ENCODE results near the gene KRT86.

KRT86 gene

GRCh38 chr12:52291267-52291935 is 17.0 kb downstream of the KRT86 start, which contains the start of gene KRT81:
Gene KRT81, minus strand, starts transcription at chr12:52291534. Its CDS starts 69 bp downstream, at chr12:52291465.
- TF ChIP-seq TEAD4 (IDR thresholded peaks at IDR 0.05) (no peak), FOXM1 (IDR thresholded peaks at IDR 0.05; ENCODE audit: borderline replicate concordance, low read depth) (no peak), TCF12 (IDR thresholded peaks at IDR 0.05; ENCODE audit: low read depth) (no peak), EGR1 (IDR thresholded peaks at IDR 0.05) (no peak)

- no peak for TF ChIP-seq TCF12 (IDR thresholded peaks at IDR 0.05; ENCODE audit: low read depth)
These were observed 19.5 kb downstream of the KRT86 start for GRCh38 chr12:52293926-52294325.

- TF ChIP-seq TEAD4 (IDR thresholded peaks at IDR 0.05), result no peak
- TF ChIP-seq RAD21 (IDR thresholded peaks at IDR 0.05; ENCODE audit: low read depth), result no peak
- no peak for TF ChIP-seq REST (IDR thresholded peaks at IDR 0.05; ENCODE audit: low read depth)
- TF ChIP-seq EGR1 (IDR thresholded peaks at IDR 0.05), result no peak
- TF ChIP-seq FOXM1 (IDR thresholded peaks at IDR 0.05; ENCODE audit: borderline replicate concordance, low read depth), result no peak
- TF ChIP-seq MAX (IDR thresholded peaks at IDR 0.05), result no peak
- no peak for TF ChIP-seq TCF12 (IDR thresholded peaks at IDR 0.05; ENCODE audit: low read depth)
- TF ChIP-seq EP300 (IDR thresholded peaks at IDR 0.05; ENCODE audit: borderline replicate concordance), result no peak
These were observed 20.4 kb downstream of the KRT86 start for GRCh38 chr12:52294803-52295202.

GRCh38 chr12:52295663-52296062 is 21.2 kb downstream of the KRT86 start:
- TF ChIP-seq MAX (IDR thresholded peaks at IDR 0.05) (no peak), EGR1 (IDR thresholded peaks at IDR 0.05) (no peak), EP300 (IDR thresholded peaks at IDR 0.05; ENCODE audit: borderline replicate concordance) (no peak), CEBPB (IDR thresholded peaks at IDR 0.05) (no peak), ZBTB7A (IDR thresholded peaks at IDR 0.05; ENCODE audit: low read depth) (no peak)

- TF ChIP-seq CREB1 (IDR thresholded peaks at IDR 0.05; ENCODE audit: low read depth) (no peak), FOXM1 (IDR thresholded peaks at IDR 0.05; ENCODE audit: borderline replicate concordance, low read depth) (no peak), TAF1 (IDR thresholded peaks at IDR 0.05; ENCODE audit: low read depth) (no peak), TCF12 (IDR thresholded peaks at IDR 0.05; ENCODE audit: low read depth) (no peak), MAX (IDR thresholded peaks at IDR 0.05) (no peak), EP300 (IDR thresholded peaks at IDR 0.05; ENCODE audit: borderline replicate concordance) (no peak), NFIC (IDR thresholded peaks at IDR 0.05) (no peak), CEBPB (IDR thresholded peaks at IDR 0.05) (no peak), TEAD4 (IDR thresholded peaks at IDR 0.05) (no peak), REST (IDR thresholded peaks at IDR 0.05; ENCODE audit: low read depth) (no peak), EGR1 (IDR thresholded peaks at IDR 0.05) (no peak), RAD21 (IDR thresholded peaks at IDR 0.05; ENCODE audit: low read depth) (no peak), ZBTB7A (IDR thresholded peaks at IDR 0.05; ENCODE audit: low read depth) (no peak), YY1 (IDR thresholded peaks at IDR 0.05; ENCODE audit: low read depth) (no peak), USF1 (IDR thresholded peaks at IDR 0.05) (no peak)
These were observed 22.2 kb downstream of the KRT86 start for GRCh38 chr12:52296572-52297215.

GRCh38 chr12:52298677-52299190 is 24.3 kb downstream of the KRT86 start:
- TF ChIP-seq REST (IDR thresholded peaks at IDR 0.05; ENCODE audit: low read depth) (no peak), RAD21 (IDR thresholded peaks at IDR 0.05; ENCODE audit: low read depth) (no peak), EGR1 (IDR thresholded peaks at IDR 0.05) (no peak), CEBPB (IDR thresholded peaks at IDR 0.05) (no peak), MAX (IDR thresholded peaks at IDR 0.05) (no peak), TAF1 (IDR thresholded peaks at IDR 0.05; ENCODE audit: low read depth) (no peak), USF1 (IDR thresholded peaks at IDR 0.05) (no peak), CREB1 (IDR thresholded peaks at IDR 0.05; ENCODE audit: low read depth) (no peak), TEAD4 (IDR thresholded peaks at IDR 0.05) (no peak), FOXM1 (IDR thresholded peaks at IDR 0.05; ENCODE audit: borderline replicate concordance, low read depth) (no peak), TCF12 (IDR thresholded peaks at IDR 0.05; ENCODE audit: low read depth) (no peak)
